Vagina (tissue), 2 donors: ENCODE measurements around the gene CPA1. TPM values are rescaled to one million over a fixed set of nuclear protein-coding genes. Genes with fewer than 3 reads are reported as not detected.

Experiments
- DNase-seq, 2 donors: peaks; one replicate each; pipeline ENCODE4 v3.0.0-alpha.2; 2017; ENCODE audit errors: extremely low spot score in 2 of 2
- H3K27ac ChIP-seq: fragments of 200-600 bp; sonication (generic); one replicate; pipeline ENCODE4 v1.5.1; 2019
- H3K27me3 ChIP-seq: fragments of 200-600 bp; sonication (generic); one replicate; pipeline ENCODE4 v1.5.1; 2019
- H3K36me3 ChIP-seq, 2 donors: fragments of 200-600 bp; sonication (generic); one replicate each; pipeline ENCODE4 v1.5.1; 2017 to 2019
- H3K4me1 ChIP-seq: fragments of 200-600 bp; sonication (generic); one replicate; pipeline ENCODE4 v1.5.1; 2019
- H3K4me3 ChIP-seq, 2 donors: fragments of 200-600 bp; sonication (generic); 1 replicate in 1 of 2; 2 replicates in 1 of 2; pipeline ENCODE4 v1.5.1; 2016 to 2019
- H3K9me3 ChIP-seq: fragments of 200-600 bp; sonication (generic); one replicate; pipeline ENCODE4 v1.5.1; 2019
- POLR2A ChIP-seq, 2 donors: fragments of 450-650 bp; IDR thresholded peaks; one replicate each; pipeline ENCODE4 v1.6.1; 2017; ENCODE audit warnings: antibody characterized with exemption in 2 of 2, mild to moderate bottlenecking in 2 of 2, moderate library complexity in 2 of 2
- POLR2AphosphoS5 ChIP-seq, 2 donors: sonication (generic); formaldehyde crosslinking; IDR thresholded peaks; one replicate each; pipeline ENCODE4 v1.9.0; 2017; ENCODE audit warnings: antibody characterized with exemption in 2 of 2, mild to moderate bottlenecking in 2 of 2, low read depth in 1 of 2; ENCODE audit not compliant: insufficient read depth in 1 of 2
- intact Hi-C: fragments of 100-400 bp; cut with DNase I; formaldehyde crosslinking; loops from one replicate; pipeline ENCODE4 v1.15.1; 2023
- total RNA-seq: library from RNA; depleted of rRNA; stranded (reverse); fragments of >200 nt; gene quantifications from one replicate; pipeline ENCODE4 v1.2.3, GENCODE V29; 2016
- TF ChIP-seq, protein P1 (sequence below), 3 experiments: fragments of 450-650 bp in 2 of 3; fragments of 200-600 bp in 1 of 3; sonication (generic) in 1 of 3; IDR thresholded peaks; one replicate each; pipeline ENCODE4 v1.5.1; 2017 to 2019; ENCODE audit warnings: antibody characterized with exemption in 3 of 3, mild to moderate bottlenecking in 2 of 3, moderate library complexity in 2 of 3

CPA1 gene
- total RNA-seq, 1 donor from 2014 or later, result not detected

- Histone ChIP-seq H3K27ac (no peak overlapping the region), H3K9me3 (no peaks in the 10 kb centered on the region), H3K4me3 (no peak overlapping the region), H3K27me3 (no peaks in the 10 kb centered on the region), H3K4me1 (peaks cover 10% of the 10 kb centered on the region), H3K36me3 (no peaks in the 10 kb centered on the region)
- DNase-seq, result no peak
- no peak for TF ChIP-seq POLR2AphosphoS5 (IDR thresholded peaks at IDR 0.05; ENCODE audit: insufficient read depth in 1 of 2, low read depth in 1 of 2)
- TF ChIP-seq, protein P1, sequence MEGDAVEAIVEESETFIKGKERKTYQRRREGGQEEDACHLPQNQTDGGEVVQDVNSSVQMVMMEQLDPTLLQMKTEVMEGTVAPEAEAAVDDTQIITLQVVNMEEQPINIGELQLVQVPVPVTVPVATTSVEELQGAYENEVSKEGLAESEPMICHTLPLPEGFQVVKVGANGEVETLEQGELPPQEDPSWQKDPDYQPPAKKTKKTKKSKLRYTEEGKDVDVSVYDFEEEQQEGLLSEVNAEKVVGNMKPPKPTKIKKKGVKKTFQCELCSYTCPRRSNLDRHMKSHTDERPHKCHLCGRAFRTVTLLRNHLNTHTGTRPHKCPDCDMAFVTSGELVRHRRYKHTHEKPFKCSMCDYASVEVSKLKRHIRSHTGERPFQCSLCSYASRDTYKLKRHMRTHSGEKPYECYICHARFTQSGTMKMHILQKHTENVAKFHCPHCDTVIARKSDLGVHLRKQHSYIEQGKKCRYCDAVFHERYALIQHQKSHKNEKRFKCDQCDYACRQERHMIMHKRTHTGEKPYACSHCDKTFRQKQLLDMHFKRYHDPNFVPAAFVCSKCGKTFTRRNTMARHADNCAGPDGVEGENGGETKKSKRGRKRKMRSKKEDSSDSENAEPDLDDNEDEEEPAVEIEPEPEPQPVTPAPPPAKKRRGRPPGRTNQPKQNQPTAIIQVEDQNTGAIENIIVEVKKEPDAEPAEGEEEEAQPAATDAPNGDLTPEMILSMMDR (IDR thresholded peaks at IDR 0.05), result no peak
- TF ChIP-seq POLR2A (IDR thresholded peaks at IDR 0.05), result no peak
- intact Hi-C loops, result no loop called here
Observed at GRCh38 chr7:130388671-130389070, 8.4 kb downstream of the CPA1 start.

DNA sequence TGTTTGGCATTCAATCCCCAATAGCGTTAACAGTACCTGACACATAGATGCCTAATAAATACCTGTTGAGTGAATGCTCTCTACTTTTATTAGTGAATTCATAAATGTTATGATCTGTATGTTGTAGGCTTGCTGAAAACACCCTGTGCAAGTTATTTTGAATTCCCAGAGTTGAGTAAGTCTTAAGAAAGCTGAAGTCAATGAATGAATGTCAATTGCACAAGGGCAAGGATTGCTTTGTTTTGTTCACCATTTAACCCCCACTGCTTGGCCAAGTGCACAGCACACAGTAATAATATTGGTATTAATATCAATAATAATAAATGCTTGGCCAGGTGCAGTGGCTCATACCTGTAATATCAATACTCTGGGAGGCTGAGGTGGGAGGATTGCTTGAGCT lies 10.2 kb downstream of the CPA1 start:
- TF ChIP-seq POLR2A (IDR thresholded peaks at IDR 0.05) (no peak), POLR2AphosphoS5 (IDR thresholded peaks at IDR 0.05; ENCODE audit: insufficient read depth in 1 of 2, low read depth in 1 of 2) (no peak)
- TF ChIP-seq, protein P1 (IDR thresholded peaks at IDR 0.05), result no peak
- no peak for DNase-seq
- Histone ChIP-seq H3K9me3 (no peaks in the 10 kb centered on the region), H3K27ac (no peak overlapping the region), H3K4me3 (no peak overlapping the region), H3K36me3 (no peaks in the 10 kb centered on the region), H3K4me1 (peaks cover 10% of the 10 kb centered on the region), H3K27me3 (no peaks in the 10 kb centered on the region)
- intact Hi-C loops, result no loop called here

GRCh38 chr7:130393101-130393561 lies 12.8 kb downstream of the CPA1 start:
- Histone ChIP-seq H3K9me3 (no peaks in the 10 kb centered on the region), H3K27ac (no peak overlapping the region), H3K4me3 (no peak overlapping the region), H3K4me1 (peaks cover 10% of the 10 kb centered on the region), H3K27me3 (no peaks in the 10 kb centered on the region), H3K36me3 (no peaks in the 10 kb centered on the region)
- intact Hi-C loops, result no loop called here
- TF ChIP-seq POLR2AphosphoS5 (IDR thresholded peaks at IDR 0.05; ENCODE audit: insufficient read depth in 1 of 2, low read depth in 1 of 2) (no peak), POLR2A (IDR thresholded peaks at IDR 0.05) (no peak)
- TF ChIP-seq, protein P1 (IDR thresholded peaks at IDR 0.05), result no peak
- no peak for DNase-seq

DNA sequence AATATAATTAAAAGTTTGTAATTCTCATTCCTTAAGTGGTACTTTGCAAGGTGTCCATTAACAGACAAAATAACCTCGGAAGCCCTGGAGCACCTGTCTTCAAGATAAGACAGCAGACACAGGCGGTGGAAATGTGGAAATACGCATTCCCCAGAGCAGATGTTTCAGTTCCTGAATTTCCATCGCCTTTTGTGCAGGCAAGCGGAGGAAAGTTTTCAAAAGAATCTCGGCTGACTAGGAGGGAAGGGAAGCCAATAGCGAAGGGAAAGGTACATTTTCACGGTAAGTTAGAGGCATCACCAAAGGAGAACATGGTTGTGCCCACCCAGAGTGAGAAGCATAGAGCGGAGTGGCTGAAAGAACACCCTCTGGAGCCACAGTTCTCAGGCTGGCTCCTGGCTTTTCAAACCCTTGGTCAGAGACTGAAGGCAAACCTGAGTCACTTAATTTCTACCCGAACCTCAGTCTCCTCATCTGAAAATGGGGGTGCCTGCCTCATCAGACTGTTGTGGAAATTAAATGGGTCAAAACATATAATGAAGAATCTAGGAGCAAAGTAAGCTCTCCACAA lies 13.6 kb downstream of the CPA1 start:
- Histone ChIP-seq H3K4me1 (peaks cover 10% of the 10 kb centered on the region), H3K9me3 (no peaks in the 10 kb centered on the region), H3K27ac (no peak overlapping the region), H3K27me3 (no peaks in the 10 kb centered on the region), H3K36me3 (no peaks in the 10 kb centered on the region), H3K4me3 (no peak overlapping the region)
- TF ChIP-seq POLR2AphosphoS5 (IDR thresholded peaks at IDR 0.05; ENCODE audit: insufficient read depth in 1 of 2, low read depth in 1 of 2) (no peak), POLR2A (IDR thresholded peaks at IDR 0.05) (no peak)
- TF ChIP-seq, protein P1 (IDR thresholded peaks at IDR 0.05), result no peak
- intact Hi-C loops, result no loop called here
- no peak for DNase-seq

- intact Hi-C loops, result no loop called here
- TF ChIP-seq POLR2AphosphoS5 (IDR thresholded peaks at IDR 0.05; ENCODE audit: insufficient read depth in 1 of 2, low read depth in 1 of 2) (no peak), POLR2A (IDR thresholded peaks at IDR 0.05) (no peak)
- TF ChIP-seq, protein P1 (IDR thresholded peaks at IDR 0.05), result no peak
- no peak overlapping the region for H3K27ac ChIP-seq
- no peak for DNase-seq
- H3K4me1 ChIP-seq, result peaks cover 10% of the 10 kb centered on the region
- no peaks in the 10 kb centered on the region for H3K36me3 ChIP-seq
- H3K27me3 ChIP-seq, result no peaks in the 10 kb centered on the region
- H3K9me3 ChIP-seq, result no peaks in the 10 kb centered on the region
- H3K4me3 ChIP-seq, result no peak overlapping the region
Observed at GRCh38 chr7:130394421-130395195, 14.3 kb downstream of the CPA1 start.
